Right atrium auricular region (tissue), 2 donors: ENCODE measurements around the gene UBE2E2. TPM values are rescaled to one million over a fixed set of nuclear protein-coding genes. Genes with fewer than 3 reads are reported as not detected.

Source experiments
- DNase-seq: peaks from one replicate; pipeline ENCODE4 v3.0.0-alpha.2; 2019; ENCODE audit warnings: low spot score
- H3K27ac ChIP-seq, 2 donors: fragments of 200-600 bp; sonication (generic); 1 replicate in 1 of 2; 2 replicates in 1 of 2; pipeline ENCODE4 v1.5.1; 2016 to 2019
- H3K27me3 ChIP-seq, 2 donors: fragments of 200-600 bp; sonication (generic); one replicate each; pipeline versions ENCODE4 v1.5.1 to v1.6.0; 2017 to 2019
- H3K36me3 ChIP-seq: fragments of 200-600 bp; sonication (generic); one replicate; pipeline ENCODE4 v1.5.1; 2016
- H3K4me1 ChIP-seq, 2 donors: fragments of 200-600 bp; sonication (generic); one replicate each; pipeline versions ENCODE4 v1.5.1 to v1.6.0; 2017 to 2019
- H3K4me3 ChIP-seq, 2 donors: fragments of 200-600 bp; sonication (generic); 1 replicate in 1 of 2; 2 replicates in 1 of 2; pipeline ENCODE4 v1.5.1; 2017 to 2019; ENCODE audit warnings: mild to moderate bottlenecking in 1 of 2, moderate library complexity in 1 of 2
- H3K9me3 ChIP-seq, 2 donors: fragments of 200-600 bp; sonication (generic); one replicate each; pipeline ENCODE4 v1.5.1; 2019
- total RNA-seq, 2 donors: library from RNA; depleted of rRNA; stranded (reverse); fragments of >200 nt; gene quantifications; one replicate each; pipeline ENCODE4 v1.1.0, GENCODE V29; 2016
- TF ChIP-seq, protein P1 (sequence below), 2 donors: fragments of 200-600 bp; sonication (generic); IDR thresholded peaks; one replicate each; pipeline ENCODE4 v1.5.1; 2019; ENCODE audit warnings: antibody characterized with exemption in 2 of 2

Gene UBE2E2
- total RNA-seq, 2 donors from 2014 or later, result 31.0 to 36.7 TPM

DNA sequence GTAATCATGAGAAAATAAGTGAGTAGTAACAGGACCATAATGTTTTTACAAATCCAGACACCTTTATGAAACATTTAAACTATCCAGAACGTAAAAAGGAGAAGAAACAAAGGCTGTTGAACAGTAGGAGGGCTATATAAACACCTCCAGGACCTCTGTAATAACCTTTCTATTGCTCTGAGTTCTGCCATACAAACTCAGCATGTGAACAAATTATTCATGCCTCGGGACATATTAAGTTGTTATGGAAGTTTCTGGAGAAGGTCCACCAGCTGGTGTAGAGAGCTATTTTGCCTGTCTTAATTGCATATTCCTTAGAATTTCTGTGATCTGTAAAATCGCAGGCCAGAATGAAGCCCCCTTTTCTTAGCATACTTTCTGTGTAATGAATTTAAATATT lies 256.3 kb downstream of the UBE2E2 start:
- Histone ChIP-seq H3K27me3 (no peaks in the 10 kb centered on the region), H3K9me3 (no peaks in the 10 kb centered on the region), H3K4me1 (peaks cover 0 to 21% of the 10 kb centered on the region in 2 donors), H3K4me3 (no peak overlapping the region), H3K27ac (peak overlapping the region; percentile 14 to 20), H3K36me3 (no peaks in the 10 kb centered on the region)
- DNase-seq, result no peak
- TF ChIP-seq, protein P1, sequence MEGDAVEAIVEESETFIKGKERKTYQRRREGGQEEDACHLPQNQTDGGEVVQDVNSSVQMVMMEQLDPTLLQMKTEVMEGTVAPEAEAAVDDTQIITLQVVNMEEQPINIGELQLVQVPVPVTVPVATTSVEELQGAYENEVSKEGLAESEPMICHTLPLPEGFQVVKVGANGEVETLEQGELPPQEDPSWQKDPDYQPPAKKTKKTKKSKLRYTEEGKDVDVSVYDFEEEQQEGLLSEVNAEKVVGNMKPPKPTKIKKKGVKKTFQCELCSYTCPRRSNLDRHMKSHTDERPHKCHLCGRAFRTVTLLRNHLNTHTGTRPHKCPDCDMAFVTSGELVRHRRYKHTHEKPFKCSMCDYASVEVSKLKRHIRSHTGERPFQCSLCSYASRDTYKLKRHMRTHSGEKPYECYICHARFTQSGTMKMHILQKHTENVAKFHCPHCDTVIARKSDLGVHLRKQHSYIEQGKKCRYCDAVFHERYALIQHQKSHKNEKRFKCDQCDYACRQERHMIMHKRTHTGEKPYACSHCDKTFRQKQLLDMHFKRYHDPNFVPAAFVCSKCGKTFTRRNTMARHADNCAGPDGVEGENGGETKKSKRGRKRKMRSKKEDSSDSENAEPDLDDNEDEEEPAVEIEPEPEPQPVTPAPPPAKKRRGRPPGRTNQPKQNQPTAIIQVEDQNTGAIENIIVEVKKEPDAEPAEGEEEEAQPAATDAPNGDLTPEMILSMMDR (IDR thresholded peaks at IDR 0.05), result no peak

DNA sequence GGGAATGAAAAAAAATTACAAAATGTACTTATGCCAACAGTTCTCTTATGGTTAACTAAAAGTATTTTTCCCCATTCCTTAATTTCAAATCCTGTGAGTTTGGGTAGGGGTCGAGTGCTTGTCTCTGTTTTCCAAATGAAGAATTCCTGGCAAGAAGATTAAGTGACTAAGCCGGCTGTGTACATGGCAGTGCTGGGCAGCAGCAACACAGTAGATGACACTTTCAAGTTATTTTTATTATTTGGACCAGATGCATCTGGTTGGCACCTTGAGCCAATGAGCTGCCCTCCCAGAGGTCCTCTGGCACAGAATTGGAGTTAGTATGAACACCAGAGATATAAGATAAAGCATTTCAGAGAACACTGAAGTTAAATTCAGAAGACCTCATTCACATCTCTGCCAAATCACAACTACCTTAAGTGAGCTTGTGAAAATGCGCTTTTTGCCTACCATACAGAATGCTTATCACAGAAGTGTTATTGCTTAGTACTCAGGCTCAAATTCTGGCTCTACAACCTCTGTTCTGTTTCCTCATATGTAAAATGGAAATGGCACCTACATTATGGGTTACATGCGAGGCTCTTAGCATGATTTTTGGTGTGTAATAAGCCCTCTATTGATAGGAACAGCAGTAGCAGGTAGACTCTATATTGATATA lies 256.9 kb downstream of the UBE2E2 start:
- peak overlapping the region; percentile 14 to 20 for H3K27ac ChIP-seq
- DNase-seq, result no peak

DNA sequence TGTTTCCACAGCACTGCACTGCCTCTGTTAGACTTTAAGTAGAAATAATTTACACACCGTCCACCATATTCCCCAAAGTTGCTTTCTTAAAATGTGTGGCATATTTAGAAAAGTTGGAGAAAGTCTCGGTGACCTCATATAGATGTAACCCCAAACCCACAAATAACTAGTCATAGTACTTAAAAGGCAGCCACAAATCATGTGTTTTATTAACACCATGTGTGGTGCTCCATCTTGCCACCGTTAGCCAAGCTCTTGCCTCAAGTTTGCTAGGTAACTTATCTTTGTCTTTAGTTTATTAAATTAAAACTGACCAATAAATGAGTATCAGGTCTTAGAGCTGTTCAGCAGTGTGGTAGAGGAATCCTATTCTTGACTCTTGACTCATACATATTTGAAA lies 257.9 kb downstream of the UBE2E2 start:
- TF ChIP-seq, protein P1 (IDR thresholded peaks at IDR 0.05), result no peak
- peaks cover 0 to 9% of the 10 kb centered on the region in 2 donors for H3K4me1 ChIP-seq
- no peaks in the 10 kb centered on the region for H3K9me3 ChIP-seq
- H3K27ac ChIP-seq, result no peak overlapping the region
- no peak for DNase-seq
- H3K27me3 ChIP-seq, result no peaks in the 10 kb centered on the region
- no peak overlapping the region for H3K4me3 ChIP-seq
- no peaks in the 10 kb centered on the region for H3K36me3 ChIP-seq

More for the DNA sequence above, 256.9 kb downstream of the UBE2E2 start:
- H3K4me1 ChIP-seq, result peaks cover 0 to 16% of the 10 kb centered on the region in 2 donors
- H3K36me3 ChIP-seq, result no peaks in the 10 kb centered on the region
- H3K4me3 ChIP-seq, result no peak overlapping the region
- no peaks in the 10 kb centered on the region for H3K27me3 ChIP-seq
- H3K9me3 ChIP-seq, result no peaks in the 10 kb centered on the region
- TF ChIP-seq, protein P1 (IDR thresholded peaks at IDR 0.05), result no peak

DNA sequence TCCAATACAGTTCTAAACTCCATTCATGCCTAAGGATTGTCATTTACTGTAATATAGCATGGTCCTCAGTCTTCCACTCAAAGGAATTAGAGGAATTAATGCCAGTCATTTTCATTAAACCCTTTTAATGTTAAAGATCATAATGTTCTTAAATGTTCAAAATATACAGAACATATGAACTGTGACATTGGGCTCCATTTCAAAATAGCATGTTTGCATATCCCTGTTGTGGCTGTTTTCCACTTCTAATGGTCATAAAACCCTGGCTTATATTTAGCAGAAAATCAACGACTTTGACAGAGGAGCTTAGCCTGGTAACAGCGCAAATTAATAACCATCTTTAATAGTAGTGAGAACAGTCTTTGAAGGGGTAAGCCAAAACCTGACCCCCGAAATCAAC lies 260.7 kb downstream of the UBE2E2 start:
- Histone ChIP-seq H3K27me3 (no peaks in the 10 kb centered on the region), H3K9me3 (peaks cover 0 to 4% of the 10 kb centered on the region in 2 donors), H3K27ac (no peak overlapping the region), H3K4me3 (no peak overlapping the region), H3K36me3 (no peaks in the 10 kb centered on the region), H3K4me1 (peaks cover 0 to 9% of the 10 kb centered on the region in 2 donors)
- TF ChIP-seq, protein P1 (IDR thresholded peaks at IDR 0.05), result no peak
- DNase-seq, result no peak

DNA sequence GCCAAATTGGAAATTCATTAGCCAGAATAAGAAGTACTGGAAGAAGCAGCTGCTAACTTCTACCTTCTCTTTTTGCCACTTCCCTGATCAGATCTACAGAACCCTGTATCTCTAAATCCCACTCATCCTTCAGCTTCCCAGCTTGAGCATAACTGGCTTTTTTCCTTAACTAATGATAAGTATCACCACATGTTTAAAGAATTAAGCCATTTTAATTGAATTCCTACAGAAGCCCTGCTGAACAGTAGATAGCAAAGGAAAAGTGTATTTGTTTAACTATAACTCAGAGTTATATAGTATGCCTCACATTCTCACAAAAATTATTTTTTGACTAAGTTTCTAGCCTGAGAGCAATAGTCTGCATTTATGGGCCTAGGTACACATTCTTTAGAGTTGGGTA lies 262.4 kb downstream of the UBE2E2 start:
- Histone ChIP-seq H3K4me1 (no peaks in the 10 kb centered on the region), H3K9me3 (peaks cover 0 to 4% of the 10 kb centered on the region in 2 donors), H3K27ac (no peak overlapping the region), H3K4me3 (no peak overlapping the region), H3K36me3 (no peaks in the 10 kb centered on the region), H3K27me3 (no peaks in the 10 kb centered on the region)
- TF ChIP-seq, protein P1 (IDR thresholded peaks at IDR 0.05), result no peak
- DNase-seq, result no peak

DNA sequence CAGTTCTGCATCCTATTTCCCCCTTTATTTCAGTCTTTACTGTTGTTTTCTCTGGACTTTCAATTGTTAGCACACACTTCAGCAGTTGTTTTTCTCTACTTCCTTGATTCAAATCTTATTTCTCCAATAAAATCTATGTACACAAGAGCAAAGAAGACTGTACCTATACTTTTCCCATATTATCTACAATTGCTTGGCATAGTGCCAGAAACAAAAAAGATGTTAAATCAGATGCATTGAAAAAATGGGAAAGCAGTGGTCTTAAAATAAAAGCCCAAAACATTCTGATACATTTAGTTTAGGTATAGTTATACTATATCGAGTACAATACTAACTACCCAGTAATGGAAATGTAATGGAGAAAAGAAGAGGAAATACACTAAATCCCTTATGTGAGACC lies 265.1 kb downstream of the UBE2E2 start:
- no peaks in the 10 kb centered on the region for H3K27me3 ChIP-seq
- TF ChIP-seq, protein P1 (IDR thresholded peaks at IDR 0.05), result no peak
- no peaks in the 10 kb centered on the region for H3K36me3 ChIP-seq
- no peaks in the 10 kb centered on the region for H3K4me1 ChIP-seq
- H3K4me3 ChIP-seq, result no peak overlapping the region
- H3K9me3 ChIP-seq, result peaks cover 0 to 4% of the 10 kb centered on the region in 2 donors
- H3K27ac ChIP-seq, result no peak overlapping the region
- DNase-seq, result no peak
